ENCODE results near the gene NINJ1. TPM values are rescaled to one million over a fixed set of nuclear protein-coding genes. Genes with fewer than 3 reads are reported as not detected.
A peak's percentile ranks its signal among the peaks of the same experiment; 100 is the strongest.

Gene NINJ1
- total and polyA plus RNA-seq, 2 of the 13 experiments (the other 11 are each of a cell fraction or from before 2014, with no cell fraction given) = 81.2 to 92.1 TPM

- TF ChIP-seq ZBTB33 (CRISPR knock-in tag; IDR thresholded peaks at IDR 0.05) (peak; percentile 31; the same call in 1 of the 2 replicates), HNF4G (IDR thresholded peaks at IDR 0.05; ENCODE audit: borderline replicate concordance, low read depth, low read length) (peak; percentile 43; the same call in 1 of the 2 replicates), HNF4G (CRISPR knock-in tag; IDR thresholded peaks at IDR 0.05; ENCODE audit: borderline replicate concordance, low read depth) (0 out of 2 replicates have a peak, but pooled peaks have one; percentile 11), HNRNPUL1 (IDR thresholded peaks at IDR 0.05; ENCODE audit: low read depth, low read length) (no peak), CENPBD1 (CRISPR knock-in tag; IDR thresholded peaks at IDR 0.05; ENCODE audit: borderline replicate concordance, low read depth) (no peak), ERF (CRISPR knock-in tag; IDR thresholded peaks at IDR 0.05) (peak; percentile 68; the same call in 1 of the 2 replicates), GABPA (IDR thresholded peaks at IDR 0.05; ENCODE audit: low read depth, low read length) (no peak), GABPA (CRISPR knock-in tag; IDR thresholded peaks at IDR 0.05; ENCODE audit: low read depth) (peak; percentile 80), PHB2 (IDR thresholded peaks at IDR 0.05; ENCODE audit: partially characterized antibody) (no peak), ZNF780A (CRISPR knock-in tag; IDR thresholded peaks at IDR 0.05) (no peak), ARID5B (CRISPR knock-in tag; IDR thresholded peaks at IDR 0.05) (peak; percentile 75), ZNF597 (CRISPR knock-in tag; IDR thresholded peaks at IDR 0.05) (no peak), ZBTB7B (CRISPR knock-in tag; IDR thresholded peaks at IDR 0.05) (peak; percentile 70; the same call in 1 of the 2 replicates), HCFC1 (IDR thresholded peaks at IDR 0.05; ENCODE audit: low read depth, low read length) (no peak), UBTF (CRISPR knock-in tag; IDR thresholded peaks at IDR 0.05) (peak; percentile 29; the same call in 1 of the 2 replicates), ATF7 (IDR thresholded peaks at IDR 0.05) (no peak), ATF7 (CRISPR knock-in tag; IDR thresholded peaks at IDR 0.05) (no peak; the same call in 1 of the 2 replicates), SKI (IDR thresholded peaks at IDR 0.05; ENCODE audit: partially characterized antibody) (peak; percentile 53), RAD21 (CRISPR knock-in tag; IDR thresholded peaks at IDR 0.05) (peak; percentile 37; the same call in 1 of the 2 replicates), ARHGAP35 (CRISPR knock-in tag; IDR thresholded peaks at IDR 0.05; ENCODE audit: borderline replicate concordance) (no peak)
Measured at GRCh38 chr9:93116072-93116961, 17.7 kb downstream of the NINJ1 start (continued).
